Measurements from ENCODE around the gene ARFGAP1. TPM values are rescaled to one million over a fixed set of nuclear protein-coding genes. Genes with fewer than 3 reads are reported as not detected.

The ARFGAP1 gene
- total RNA-seq, 1 experiment from 2014 or later, result 207 TPM

DNA sequence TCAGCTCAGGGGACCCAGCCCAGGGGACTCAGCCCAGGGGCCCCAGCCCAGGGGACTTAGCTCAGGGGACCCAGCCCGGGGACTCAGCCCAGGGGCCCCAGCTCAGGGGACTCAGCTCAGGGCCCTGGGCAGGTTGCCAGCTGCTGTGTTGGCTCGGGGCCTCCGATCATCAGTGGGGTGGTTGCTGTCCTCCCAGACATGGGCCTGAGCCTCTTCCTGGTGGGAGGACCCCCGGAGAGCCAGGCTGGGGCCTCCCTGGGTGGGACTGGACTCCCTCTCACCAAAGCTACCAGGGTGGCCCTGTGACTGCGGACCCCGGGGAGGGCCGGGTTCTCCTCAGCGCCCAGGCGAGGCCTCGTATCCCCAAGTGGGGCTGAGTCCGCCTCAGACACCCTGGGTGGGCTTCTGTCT is 24.8 kb downstream of the ARFGAP1 start (continued):
- TF ChIP-seq ZBTB43 (CRISPR knock-in tag; IDR thresholded peaks at IDR 0.05), result no peak
- TF ChIP-seq CREM (CRISPR knock-in tag; IDR thresholded peaks at IDR 0.05), result no peak
- TF ChIP-seq ZNF138 (CRISPR knock-in tag; conservative IDR thresholded peaks at IDR 0.05), result no peak
- TF ChIP-seq, protein P1, sequence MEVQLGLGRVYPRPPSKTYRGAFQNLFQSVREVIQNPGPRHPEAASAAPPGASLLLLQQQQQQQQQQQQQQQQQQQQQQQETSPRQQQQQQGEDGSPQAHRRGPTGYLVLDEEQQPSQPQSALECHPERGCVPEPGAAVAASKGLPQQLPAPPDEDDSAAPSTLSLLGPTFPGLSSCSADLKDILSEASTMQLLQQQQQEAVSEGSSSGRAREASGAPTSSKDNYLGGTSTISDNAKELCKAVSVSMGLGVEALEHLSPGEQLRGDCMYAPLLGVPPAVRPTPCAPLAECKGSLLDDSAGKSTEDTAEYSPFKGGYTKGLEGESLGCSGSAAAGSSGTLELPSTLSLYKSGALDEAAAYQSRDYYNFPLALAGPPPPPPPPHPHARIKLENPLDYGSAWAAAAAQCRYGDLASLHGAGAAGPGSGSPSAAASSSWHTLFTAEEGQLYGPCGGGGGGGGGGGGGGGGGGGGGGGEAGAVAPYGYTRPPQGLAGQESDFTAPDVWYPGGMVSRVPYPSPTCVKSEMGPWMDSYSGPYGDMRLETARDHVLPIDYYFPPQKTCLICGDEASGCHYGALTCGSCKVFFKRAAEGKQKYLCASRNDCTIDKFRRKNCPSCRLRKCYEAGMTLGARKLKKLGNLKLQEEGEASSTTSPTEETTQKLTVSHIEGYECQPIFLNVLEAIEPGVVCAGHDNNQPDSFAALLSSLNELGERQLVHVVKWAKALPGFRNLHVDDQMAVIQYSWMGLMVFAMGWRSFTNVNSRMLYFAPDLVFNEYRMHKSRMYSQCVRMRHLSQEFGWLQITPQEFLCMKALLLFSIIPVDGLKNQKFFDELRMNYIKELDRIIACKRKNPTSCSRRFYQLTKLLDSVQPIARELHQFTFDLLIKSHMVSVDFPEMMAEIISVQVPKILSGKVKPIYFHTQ (CRISPR knock-in tag; IDR thresholded peaks at IDR 0.05), result no peak

GRCh38 chr20:63297796-63298572 is 25.4 kb downstream of the ARFGAP1 start:
- DNase-seq (ENCODE audit: low spot score) (no peak), ATAC-seq (no peak)
- Mint-ChIP-seq H3K27me3 (ENCODE audit: low read depth) (peaks cover 16% of the 10 kb centered on the region), H3K4me1 (peaks cover 16% of the 10 kb centered on the region), H3K27ac (no peak overlapping the region), H3K36me3 (no peaks in the 10 kb centered on the region), H3K9me3 (peaks cover 9% of the 10 kb centered on the region), H3K4me3 (no peak overlapping the region)
- CTCF ChIA-PET, result interaction anchor here (3.8 to 8.1 kb wide), 2 partner anchors 12 to 84 kb away, joined by 39 to 79 read pairs; no protein-coding TSS in a partner anchor
- no peak for TF ChIP-seq SMAD4 (CRISPR knock-in tag; IDR thresholded peaks at IDR 0.05)
- no peak for TF ChIP-seq ZNF281 (CRISPR knock-in tag; IDR thresholded peaks at IDR 0.05)
- TF ChIP-seq ESRRA (CRISPR knock-in tag; IDR thresholded peaks at IDR 0.05; ENCODE audit: borderline replicate concordance), result no peak
- TF ChIP-seq, protein P2, sequence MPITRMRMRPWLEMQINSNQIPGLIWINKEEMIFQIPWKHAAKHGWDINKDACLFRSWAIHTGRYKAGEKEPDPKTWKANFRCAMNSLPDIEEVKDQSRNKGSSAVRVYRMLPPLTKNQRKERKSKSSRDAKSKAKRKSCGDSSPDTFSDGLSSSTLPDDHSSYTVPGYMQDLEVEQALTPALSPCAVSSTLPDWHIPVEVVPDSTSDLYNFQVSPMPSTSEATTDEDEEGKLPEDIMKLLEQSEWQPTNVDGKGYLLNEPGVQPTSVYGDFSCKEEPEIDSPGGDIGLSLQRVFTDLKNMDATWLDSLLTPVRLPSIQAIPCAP (CRISPR knock-in tag; IDR thresholded peaks at IDR 0.05), result no peak
- no peak for TF ChIP-seq TEAD1 (CRISPR knock-in tag; IDR thresholded peaks at IDR 0.05)
- no peak for TF ChIP-seq MAX (CRISPR knock-in tag; IDR thresholded peaks at IDR 0.05)
- TF ChIP-seq, protein P3, sequence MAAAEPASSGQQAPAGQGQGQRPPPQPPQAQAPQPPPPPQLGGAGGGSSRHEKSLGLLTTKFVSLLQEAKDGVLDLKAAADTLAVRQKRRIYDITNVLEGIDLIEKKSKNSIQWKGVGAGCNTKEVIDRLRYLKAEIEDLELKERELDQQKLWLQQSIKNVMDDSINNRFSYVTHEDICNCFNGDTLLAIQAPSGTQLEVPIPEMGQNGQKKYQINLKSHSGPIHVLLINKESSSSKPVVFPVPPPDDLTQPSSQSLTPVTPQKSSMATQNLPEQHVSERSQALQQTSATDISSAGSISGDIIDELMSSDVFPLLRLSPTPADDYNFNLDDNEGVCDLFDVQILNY (CRISPR knock-in tag; IDR thresholded peaks at IDR 0.05), result no peak
- TF ChIP-seq ZBTB43 (CRISPR knock-in tag; IDR thresholded peaks at IDR 0.05), result no peak
- no peak for TF ChIP-seq SP1 (CRISPR knock-in tag; conservative IDR thresholded peaks at IDR 0.05)
- TF ChIP-seq, protein P4, sequence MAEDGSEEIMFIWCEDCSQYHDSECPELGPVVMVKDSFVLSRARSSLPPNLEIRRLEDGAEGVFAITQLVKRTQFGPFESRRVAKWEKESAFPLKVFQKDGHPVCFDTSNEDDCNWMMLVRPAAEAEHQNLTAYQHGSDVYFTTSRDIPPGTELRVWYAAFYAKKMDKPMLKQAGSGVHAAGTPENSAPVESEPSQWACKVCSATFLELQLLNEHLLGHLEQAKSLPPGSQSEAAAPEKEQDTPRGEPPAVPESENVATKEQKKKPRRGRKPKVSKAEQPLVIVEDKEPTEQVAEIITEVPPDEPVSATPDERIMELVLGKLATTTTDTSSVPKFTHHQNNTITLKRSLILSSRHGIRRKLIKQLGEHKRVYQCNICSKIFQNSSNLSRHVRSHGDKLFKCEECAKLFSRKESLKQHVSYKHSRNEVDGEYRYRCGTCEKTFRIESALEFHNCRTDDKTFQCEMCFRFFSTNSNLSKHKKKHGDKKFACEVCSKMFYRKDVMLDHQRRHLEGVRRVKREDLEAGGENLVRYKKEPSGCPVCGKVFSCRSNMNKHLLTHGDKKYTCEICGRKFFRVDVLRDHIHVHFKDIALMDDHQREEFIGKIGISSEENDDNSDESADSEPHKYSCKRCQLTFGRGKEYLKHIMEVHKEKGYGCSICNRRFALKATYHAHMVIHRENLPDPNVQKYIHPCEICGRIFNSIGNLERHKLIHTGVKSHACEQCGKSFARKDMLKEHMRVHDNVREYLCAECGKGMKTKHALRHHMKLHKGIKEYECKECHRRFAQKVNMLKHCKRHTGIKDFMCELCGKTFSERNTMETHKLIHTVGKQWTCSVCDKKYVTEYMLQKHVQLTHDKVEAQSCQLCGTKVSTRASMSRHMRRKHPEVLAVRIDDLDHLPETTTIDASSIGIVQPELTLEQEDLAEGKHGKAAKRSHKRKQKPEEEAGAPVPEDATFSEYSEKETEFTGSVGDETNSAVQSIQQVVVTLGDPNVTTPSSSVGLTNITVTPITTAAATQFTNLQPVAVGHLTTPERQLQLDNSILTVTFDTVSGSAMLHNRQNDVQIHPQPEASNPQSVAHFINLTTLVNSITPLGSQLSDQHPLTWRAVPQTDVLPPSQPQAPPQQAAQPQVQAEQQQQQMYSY (CRISPR knock-in tag; IDR thresholded peaks at IDR 0.05), result no peak
- TF ChIP-seq, protein P5, sequence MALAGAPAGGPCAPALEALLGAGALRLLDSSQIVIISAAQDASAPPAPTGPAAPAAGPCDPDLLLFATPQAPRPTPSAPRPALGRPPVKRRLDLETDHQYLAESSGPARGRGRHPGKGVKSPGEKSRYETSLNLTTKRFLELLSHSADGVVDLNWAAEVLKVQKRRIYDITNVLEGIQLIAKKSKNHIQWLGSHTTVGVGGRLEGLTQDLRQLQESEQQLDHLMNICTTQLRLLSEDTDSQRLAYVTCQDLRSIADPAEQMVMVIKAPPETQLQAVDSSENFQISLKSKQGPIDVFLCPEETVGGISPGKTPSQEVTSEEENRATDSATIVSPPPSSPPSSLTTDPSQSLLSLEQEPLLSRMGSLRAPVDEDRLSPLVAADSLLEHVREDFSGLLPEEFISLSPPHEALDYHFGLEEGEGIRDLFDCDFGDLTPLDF (CRISPR knock-in tag; IDR thresholded peaks at IDR 0.05), result no peak
- TF ChIP-seq NFYB (CRISPR knock-in tag; conservative IDR thresholded peaks at IDR 0.05; ENCODE audit: low read depth), result no peak
- no peak for TF ChIP-seq ATF1 (CRISPR knock-in tag; IDR thresholded peaks at IDR 0.05)
- TF ChIP-seq IRF2 (CRISPR knock-in tag; IDR thresholded peaks at IDR 0.05; ENCODE audit: borderline replicate concordance, low read depth), result no peak
- no peak for TF ChIP-seq JUN (CRISPR knock-in tag; IDR thresholded peaks at IDR 0.05)
- TF ChIP-seq ZNF671 (CRISPR knock-in tag; IDR thresholded peaks at IDR 0.05), result no peak
- no peak for TF ChIP-seq TP53 (CRISPR knock-in tag; IDR thresholded peaks at IDR 0.05)
- POLR2A ChIA-PET, result no interaction called here
